ENCODE data around the gene PCDHGA11. TPM values are rescaled to one million over a fixed set of nuclear protein-coding genes. Genes with fewer than 3 reads are reported as not detected.
"Not testable (repeated sequence)": the region's sequence is repeated elsewhere in the genome, so short reads cannot be mapped to it uniquely, and the experiment has no call there.

Gene PCDHGA11
- total and polyA plus RNA-seq, 8 donors, result 0.23 to 2.6 (median 1.4) TPM

GRCh38 chr5:141388661-141389060 is 32.2 kb upstream of the PCDHGA11 start:
- no peak overlapping the region for H3K4me3 ChIP-seq

GRCh38 chr5:141389153-141390042 is 31.5 kb upstream of the PCDHGA11 start:
- TF ChIP-seq CTCF (IDR thresholded peaks at IDR 0.05), result no peak
- Histone ChIP-seq H3K36me3 (no peaks in the 10 kb centered on the region), H3K4me1 (no peaks in the 10 kb centered on the region), H3K27me3 (no peaks in the 10 kb centered on the region), H3K4me3 (no peak overlapping the region), H3K9me3 (peaks cover 0 to 40% (median 2%) of the 10 kb centered on the region in 4 donors), H3K27ac (no peak overlapping the region)
- ATAC-seq, result no peak
- intact Hi-C loops (cut with DNase I), result loop anchor here in 1 of 3 donors (10.0 kb wide), 1 partner anchor 235 kb away; the partner anchor contains the start of gene PCDHB6
- no peak for FAIRE-seq
- 26% methylated on average over 77 of the region's 77 CpGs for WGBS, 2 donors
- peak in 1 of 6 donors; percentile 26 for DNase-seq

More at GRCh38 chr5:141388661-141389060, 32.2 kb upstream of the PCDHGA11 start:
- TF ChIP-seq CTCF (IDR thresholded peaks at IDR 0.05), result no peak
- ATAC-seq (no peak), DNase-seq (no peak), FAIRE-seq (no peak)
- H3K27ac ChIP-seq, result no peak overlapping the region
- H3K36me3 ChIP-seq, result no peaks in the 10 kb centered on the region
- no peaks in the 10 kb centered on the region for H3K27me3 ChIP-seq
- H3K9me3 ChIP-seq, result peaks cover 0 to 44% (median 2%) of the 10 kb centered on the region in 4 donors
- intact Hi-C loops (cut with DNase I), result loop anchor here in 1 of 3 donors (10.0 kb wide), 1 partner anchor 234 kb away; the partner anchor contains the start of gene PCDHB6
- WGBS, 2 donors, result 33 to 36% methylated on average over 10 of the region's 10 CpGs
- H3K4me1 ChIP-seq, result no peaks in the 10 kb centered on the region

GRCh38 chr5:141392429-141393198 is 28.2 kb upstream of the PCDHGA11 start, which contains the start of gene PCDHGA8:
Gene PCDHGA8, plus strand, starts transcription at chr5:141392633. Its CDS starts 181 bp downstream, at chr5:141392814.
- Histone ChIP-seq H3K36me3 (no peaks in the 10 kb centered on the region), H3K27ac (no peak within 1 kb of the TSS), H3K4me1 (no peaks in the 10 kb centered on the region), H3K27me3 (no peaks in the 10 kb centered on the region), H3K4me3 (no peak within 1 kb of the TSS), H3K9me3 (peaks cover 0 to 34% (median 2%) of the 10 kb centered on the region in 4 donors)
- TF ChIP-seq CTCF (IDR thresholded peaks at IDR 0.05), result no peak
- intact Hi-C loops (cut with DNase I), result no loop called here
- 26 to 28% methylated on average over 38 of the region's 38 CpGs for WGBS, 2 donors
- ATAC-seq, result no peak
- peak in 1 of 6 donors; percentile 31 for DNase-seq
- FAIRE-seq, result no peak

- H3K27ac ChIP-seq, result no peak overlapping the region
- peaks cover 0 to 34% (median 2%) of the 10 kb centered on the region in 4 donors for H3K9me3 ChIP-seq
- 24 to 29% methylated on average over 21 of the region's 21 CpGs for WGBS, 2 donors
- H3K36me3 ChIP-seq, result no peaks in the 10 kb centered on the region
- no peak for ATAC-seq
- no peak overlapping the region for H3K4me3 ChIP-seq
- intact Hi-C loops (cut with DNase I), result no loop called here
- H3K27me3 ChIP-seq, result no peaks in the 10 kb centered on the region
- FAIRE-seq, result no peak
- no peak for TF ChIP-seq CTCF (IDR thresholded peaks at IDR 0.05)
- no peaks in the 10 kb centered on the region for H3K4me1 ChIP-seq
- DNase-seq, result peak in 1 of 6 donors; percentile 23
These were observed 27.6 kb upstream of the PCDHGA11 start for GRCh38 chr5:141393267-141393666.

GRCh38 chr5:141394401-141395187 is 26.3 kb upstream of the PCDHGA11 start:
- H3K4me3 ChIP-seq; H3K4me1 ChIP-seq; H3K36me3 ChIP-seq; H3K27me3 ChIP-seq; intact Hi-C loops (cut with DNase I); FAIRE-seq; H3K27ac ChIP-seq; ATAC-seq: not testable (repeated sequence)
- DNase-seq, result peak in 1 of 6 donors; percentile 27
- WGBS, 2 donors, result 22 to 25% methylated on average over 36 to 46 of the region's 53 CpGs
- peaks cover 0 to 24% (median 2%) of the 10 kb centered on the region in 4 donors for H3K9me3 ChIP-seq
